Measurements from ENCODE around the gene JPT2.

DNA sequence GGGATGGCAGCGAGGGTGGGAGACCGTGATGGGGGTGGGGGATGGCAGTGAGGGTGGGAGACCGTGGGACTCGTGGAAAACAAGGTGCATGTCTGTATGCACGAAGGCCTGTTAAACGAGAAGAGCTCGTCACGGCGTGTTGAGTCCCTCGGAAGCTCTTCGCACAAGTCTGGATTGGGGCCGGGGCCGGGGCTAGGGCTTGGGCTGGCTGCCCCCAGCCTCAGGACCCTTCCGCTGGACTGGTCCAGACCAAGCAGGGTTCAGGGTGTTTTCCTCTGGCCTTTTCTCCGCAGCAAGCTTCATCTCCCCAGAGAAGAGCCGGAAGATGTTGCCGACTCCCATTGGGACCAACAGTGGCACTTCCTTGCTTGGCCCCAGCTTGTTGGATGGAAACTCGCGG, 7.7 kb upstream of the JPT2 start:
- TF ChIP-seq, protein P1, sequence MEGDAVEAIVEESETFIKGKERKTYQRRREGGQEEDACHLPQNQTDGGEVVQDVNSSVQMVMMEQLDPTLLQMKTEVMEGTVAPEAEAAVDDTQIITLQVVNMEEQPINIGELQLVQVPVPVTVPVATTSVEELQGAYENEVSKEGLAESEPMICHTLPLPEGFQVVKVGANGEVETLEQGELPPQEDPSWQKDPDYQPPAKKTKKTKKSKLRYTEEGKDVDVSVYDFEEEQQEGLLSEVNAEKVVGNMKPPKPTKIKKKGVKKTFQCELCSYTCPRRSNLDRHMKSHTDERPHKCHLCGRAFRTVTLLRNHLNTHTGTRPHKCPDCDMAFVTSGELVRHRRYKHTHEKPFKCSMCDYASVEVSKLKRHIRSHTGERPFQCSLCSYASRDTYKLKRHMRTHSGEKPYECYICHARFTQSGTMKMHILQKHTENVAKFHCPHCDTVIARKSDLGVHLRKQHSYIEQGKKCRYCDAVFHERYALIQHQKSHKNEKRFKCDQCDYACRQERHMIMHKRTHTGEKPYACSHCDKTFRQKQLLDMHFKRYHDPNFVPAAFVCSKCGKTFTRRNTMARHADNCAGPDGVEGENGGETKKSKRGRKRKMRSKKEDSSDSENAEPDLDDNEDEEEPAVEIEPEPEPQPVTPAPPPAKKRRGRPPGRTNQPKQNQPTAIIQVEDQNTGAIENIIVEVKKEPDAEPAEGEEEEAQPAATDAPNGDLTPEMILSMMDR (IDR thresholded peaks at IDR 0.05; ENCODE audit: insufficient read depth, low read length, poor library complexity, severe bottlenecking), result no peak
- no peak for TF ChIP-seq EZH2phosphoT487 (conservative IDR thresholded peaks at IDR 0.05; ENCODE audit: low read length)

Measured in SU-DHL-6 (cell line).